Liver (tissue), 9 donors: Measurements from ENCODE around the gene FNBP1L. TPM values are rescaled to one million over a fixed set of nuclear protein-coding genes. Genes with fewer than 3 reads are reported as not detected.

Experiments
- DNase-seq: peaks from one replicate; pipeline ENCODE4 v3.0.0-alpha.2; 2017; ENCODE audit warnings: low spot score
- H3K27ac ChIP-seq, 2 donors: one replicate each; pipeline ENCODE4 v1.7.0; 2013; ENCODE audit warnings: inconsistent platforms in 2 of 2, low read length in 2 of 2, control low read depth in 1 of 2, low read depth in 1 of 2, mild to moderate bottlenecking in 1 of 2
- H3K27me3 ChIP-seq, 4 donors: one replicate each; pipeline versions ENCODE4 v1.6.1 to v1.7.0; 2013; ENCODE audit warnings: low read length in 3 of 4, inconsistent platforms in 1 of 4, mild to moderate bottlenecking in 1 of 4, moderate library complexity in 1 of 4; ENCODE audit not compliant: control insufficient read depth in 4 of 4, insufficient read depth in 4 of 4
- H3K36me3 ChIP-seq, 4 donors: one replicate each; pipeline versions ENCODE4 v1.6.1 to v1.7.0; 2013; ENCODE audit warnings: low read length in 3 of 4, mild to moderate bottlenecking in 3 of 4, low read depth in 1 of 4, moderate library complexity in 1 of 4; ENCODE audit not compliant: control insufficient read depth in 4 of 4, insufficient read depth in 3 of 4
- H3K4me1 ChIP-seq, 4 donors: one replicate each; pipeline versions ENCODE4 v1.6.1 to v1.7.0; 2013; ENCODE audit warnings: low read length in 3 of 4, mild to moderate bottlenecking in 3 of 4, moderate library complexity in 1 of 4; ENCODE audit not compliant: control insufficient read depth in 4 of 4, insufficient read depth in 4 of 4
- H3K4me3 ChIP-seq, 3 donors: one replicate each; pipeline versions ENCODE4 v1.6.1 to v1.7.0; 2013; ENCODE audit warnings: low read length in 3 of 3, control low read depth in 1 of 3, low read depth in 1 of 3, mild to moderate bottlenecking in 1 of 3
- H3K9ac ChIP-seq, 2 donors: one replicate each; pipeline ENCODE4 v1.7.0; 2013; ENCODE audit warnings: low read length in 2 of 2, mild to moderate bottlenecking in 2 of 2, moderate library complexity in 2 of 2, control low read depth in 1 of 2, low read depth in 1 of 2
- H3K9me3 ChIP-seq, 4 donors: one replicate each; pipeline versions ENCODE4 v1.6.1 to v1.7.0; 2013; ENCODE audit warnings: low read length in 3 of 4; ENCODE audit not compliant: control insufficient read depth in 4 of 4
- ATF3 ChIP-seq: IDR thresholded peaks from 2 replicates; pipeline ENCODE4 v1.6.1; 2016; ENCODE audit warnings: antibody characterized with exemption
- CTCF ChIP-seq: fragments of 150-350 bp; IDR thresholded peaks from 2 replicates; pipeline ENCODE4 v1.5.1; 2017; ENCODE audit warnings: improper control_type of control experiment, low read depth, low read length; ENCODE audit not compliant: missing input control
- EGR1 ChIP-seq, 2 donors: IDR thresholded peaks; 2 replicates each; pipeline ENCODE4 v1.6.1; 2016 to 2018; ENCODE audit warnings: antibody characterized with exemption in 2 of 2, low read depth in 2 of 2
- FOXA2 ChIP-seq: IDR thresholded peaks from 2 replicates; pipeline ENCODE4 v1.6.1; 2016; ENCODE audit warnings: antibody characterized with exemption
- GABPA ChIP-seq, 2 donors: IDR thresholded peaks in 1 of 2; conservative IDR thresholded peaks in 1 of 2; 2 replicates each; pipeline ENCODE4 v1.6.1; 2016; ENCODE audit warnings: antibody characterized with exemption in 2 of 2, mild to moderate bottlenecking in 1 of 2, moderate library complexity in 1 of 2
- JUND ChIP-seq, 2 donors: IDR thresholded peaks; 2 replicates each; pipeline ENCODE4 v1.6.1; 2016; ENCODE audit warnings: antibody characterized with exemption in 2 of 2
- MAX ChIP-seq: IDR thresholded peaks from 2 replicates; pipeline ENCODE4 v1.6.1; 2016; ENCODE audit warnings: antibody characterized with exemption
- NR2F2 ChIP-seq: IDR thresholded peaks from 2 replicates; pipeline ENCODE4 v1.6.1; 2016; ENCODE audit warnings: antibody characterized with exemption
- RAD21 ChIP-seq, 2 donors: IDR thresholded peaks; 2 replicates each; pipeline ENCODE4 v1.6.1; 2016; ENCODE audit warnings: antibody characterized with exemption in 2 of 2, mild to moderate bottlenecking in 2 of 2
- REST ChIP-seq: IDR thresholded peaks from 2 replicates; pipeline ENCODE4 v1.6.1; 2016; ENCODE audit warnings: antibody characterized with exemption, mild to moderate bottlenecking
- SP1 ChIP-seq: IDR thresholded peaks from 2 replicates; pipeline ENCODE4 v1.6.1; 2018; ENCODE audit warnings: antibody characterized with exemption, mild to moderate bottlenecking
- TAF1 ChIP-seq: conservative IDR thresholded peaks from 2 replicates; pipeline ENCODE4 v1.6.1; 2016; ENCODE audit warnings: antibody characterized with exemption, mild to moderate bottlenecking
- ZBTB33 ChIP-seq: IDR thresholded peaks from 2 replicates; pipeline ENCODE4 v1.6.1; 2016; ENCODE audit warnings: antibody characterized with exemption
- WGBS: extraction: QIAGEN DNeasy Blood & Tissue Kit; methylation state at CpG from one replicate; pipeline ENCODE4 v1.1.7; 2013; 5-methylcytosine and 5-hydroxymethylcytosine counted together
- polyA plus RNA-seq, 2 donors: library from polyadenylated mRNA; stranded (reverse) in 1 of 2; unstranded in 1 of 2; fragments of 200-250 nt in 1 of 2; fragments of >200 nt in 1 of 2; fragmentation: Nextera tagmentation in 1 of 2; extraction: Ambion mirVana in 1 of 2; gene quantifications; one replicate each; pipeline versions ENCODE4 v1.2.1 to v1.2.3, GENCODE V29; 2013 to 2015
- total RNA-seq, 2 donors: library from RNA; depleted of rRNA; stranded (reverse); fragments of >200 nt; gene quantifications; one replicate each; pipeline ENCODE4 v1.2.3, GENCODE V29; 2014
- donor health status: healthy.
- donor health status: healthy.
- donor health status: healthy.
- donor health status: healthy.
- donor health status: healthy.

Gene FNBP1L
- total and polyA plus RNA-seq, 4 donors: 5.3 to 13.5 (median 8.9) TPM

GRCh38 chr1:93585059-93585966, 137.4 kb downstream of the FNBP1L start (continued):
- TF ChIP-seq MAX: peak; percentile 94
- peak; percentile 47 to 89 for TF ChIP-seq JUND (IDR thresholded peaks at IDR 0.05)
- TF ChIP-seq GABPA (IDR thresholded peaks at IDR 0.05 in 1 of 2, conservative IDR thresholded peaks at IDR 0.05 in 1 of 2): peak in 1 of 2 donors; percentile 50
- TF ChIP-seq ATF3: peak; percentile 65
- TF ChIP-seq FOXA2: peak; percentile 87
- peak; percentile 94 for TF ChIP-seq SP1
- peak; percentile 35 for TF ChIP-seq TAF1
- peak; percentile 51 to 63 for TF ChIP-seq RAD21 (IDR thresholded peaks at IDR 0.05)
- no peak for TF ChIP-seq NR2F2
- TF ChIP-seq EGR1 (IDR thresholded peaks at IDR 0.05; ENCODE audit: low read depth in 2 of 2): peak in 1 of 2 donors; percentile 82
- no peak for TF ChIP-seq CTCF

GRCh38 chr1:93587354-93587753, 139.4 kb downstream of the FNBP1L start:
- no peak for DNase-seq
- Histone ChIP-seq H3K36me3 (peaks cover 2 to 18% (median 8%) of the 10 kb centered on the region in 4 donors), H3K27ac (no peak overlapping the region), H3K9ac (no peak overlapping the region), H3K9me3 (no peaks in the 10 kb centered on the region), H3K4me3 (no peak overlapping the region), H3K27me3 (no peaks in the 10 kb centered on the region), H3K4me1 (peaks cover under 1 to 42% (median 28%) of the 10 kb centered on the region in 4 donors)
- WGBS: 71% methylated on average over 5 of the region's 5 CpGs
- TF ChIP-seq NR2F2 (no peak), JUND (IDR thresholded peaks at IDR 0.05) (no peak), FOXA2 (no peak), REST (no peak), ZBTB33 (no peak), MAX (no peak)
